ENCODE results near the gene ADRB1. TPM values are rescaled to one million over a fixed set of nuclear protein-coding genes. Genes with fewer than 3 reads are reported as not detected.

The ADRB1 gene
- total RNA-seq, 4 donors from 2014 or later = 0.13 to 0.66 (median 0.18) TPM; not detected in 1

- Histone ChIP-seq H3K36me3 (no peaks in the 10 kb centered on the region), H3K27me3 (no peaks in the 10 kb centered on the region), H3K4me1 (no peaks in the 10 kb centered on the region), H3K4me3 (no peak overlapping the region), H3K27ac (no peak overlapping the region), H3K9me3 (no peaks in the 10 kb centered on the region)
- ATAC-seq (no peak), DNase-seq (no peak)
- TF ChIP-seq, protein P1, sequence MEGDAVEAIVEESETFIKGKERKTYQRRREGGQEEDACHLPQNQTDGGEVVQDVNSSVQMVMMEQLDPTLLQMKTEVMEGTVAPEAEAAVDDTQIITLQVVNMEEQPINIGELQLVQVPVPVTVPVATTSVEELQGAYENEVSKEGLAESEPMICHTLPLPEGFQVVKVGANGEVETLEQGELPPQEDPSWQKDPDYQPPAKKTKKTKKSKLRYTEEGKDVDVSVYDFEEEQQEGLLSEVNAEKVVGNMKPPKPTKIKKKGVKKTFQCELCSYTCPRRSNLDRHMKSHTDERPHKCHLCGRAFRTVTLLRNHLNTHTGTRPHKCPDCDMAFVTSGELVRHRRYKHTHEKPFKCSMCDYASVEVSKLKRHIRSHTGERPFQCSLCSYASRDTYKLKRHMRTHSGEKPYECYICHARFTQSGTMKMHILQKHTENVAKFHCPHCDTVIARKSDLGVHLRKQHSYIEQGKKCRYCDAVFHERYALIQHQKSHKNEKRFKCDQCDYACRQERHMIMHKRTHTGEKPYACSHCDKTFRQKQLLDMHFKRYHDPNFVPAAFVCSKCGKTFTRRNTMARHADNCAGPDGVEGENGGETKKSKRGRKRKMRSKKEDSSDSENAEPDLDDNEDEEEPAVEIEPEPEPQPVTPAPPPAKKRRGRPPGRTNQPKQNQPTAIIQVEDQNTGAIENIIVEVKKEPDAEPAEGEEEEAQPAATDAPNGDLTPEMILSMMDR (IDR thresholded peaks at IDR 0.05 in 4 of 5, conservative IDR thresholded peaks at IDR 0.05 in 1 of 5) = no peak
- TF ChIP-seq POLR2A (IDR thresholded peaks at IDR 0.05) = no peak
- in situ Hi-C loops (cut with MboI; ENCODE audit: low sequenced_read_pairs in 4 of 4) = no loop called here
- intact Hi-C loops (cut with DNase I; ENCODE audit: low total_unique reads) = no loop called here
Observed at GRCh38 chr10:114010316-114010715, 33.4 kb upstream of the ADRB1 start.

DNA sequence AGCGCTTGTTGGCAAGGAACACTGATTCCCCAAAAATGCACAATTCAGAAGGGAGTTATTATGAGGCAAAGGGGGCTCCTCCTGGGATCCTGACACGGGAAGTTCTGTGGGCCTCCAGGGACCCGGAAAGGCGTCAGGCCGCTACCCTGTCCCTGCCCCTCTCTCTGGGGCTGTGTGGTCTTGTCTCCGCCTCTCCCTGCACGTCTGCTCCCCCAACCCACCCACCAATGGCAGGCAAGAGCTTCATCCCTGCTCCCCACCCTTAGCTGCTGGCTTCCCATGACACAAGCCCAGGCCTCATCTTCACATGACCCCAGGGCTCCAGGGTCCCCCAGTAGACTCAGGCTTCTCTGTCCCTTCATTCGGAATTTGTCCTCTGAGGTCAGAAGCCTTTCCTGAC lies 31.0 kb upstream of the ADRB1 start:
- Histone ChIP-seq H3K27me3 (no peaks in the 10 kb centered on the region), H3K9me3 (no peaks in the 10 kb centered on the region), H3K4me3 (no peak overlapping the region), H3K4me1 (no peaks in the 10 kb centered on the region), H3K36me3 (no peaks in the 10 kb centered on the region), H3K27ac (no peak overlapping the region)
- ATAC-seq (no peak), DNase-seq (no peak)
- no peak for TF ChIP-seq POLR2A (IDR thresholded peaks at IDR 0.05)
- TF ChIP-seq, protein P1 (IDR thresholded peaks at IDR 0.05 in 4 of 5, conservative IDR thresholded peaks at IDR 0.05 in 1 of 5) = no peak
- intact Hi-C loops (cut with DNase I; ENCODE audit: low total_unique reads) (no loop called here), in situ Hi-C loops (cut with MboI; ENCODE audit: low sequenced_read_pairs in 4 of 4) (no loop called here)

- H3K36me3 ChIP-seq = no peaks in the 10 kb centered on the region
- in situ Hi-C loops (cut with MboI; ENCODE audit: low sequenced_read_pairs in 4 of 4) = no loop called here
- intact Hi-C loops (cut with DNase I; ENCODE audit: low total_unique reads) = no loop called here
- no peak for DNase-seq
- no peaks in the 10 kb centered on the region for H3K9me3 ChIP-seq
- H3K27ac ChIP-seq = no peak overlapping the region
- H3K4me3 ChIP-seq = no peak overlapping the region
- no peaks in the 10 kb centered on the region for H3K4me1 ChIP-seq
- no peak for ATAC-seq
- no peaks in the 10 kb centered on the region for H3K27me3 ChIP-seq
- TF ChIP-seq, protein P1 (IDR thresholded peaks at IDR 0.05 in 4 of 5, conservative IDR thresholded peaks at IDR 0.05 in 1 of 5) = no peak
Observed at GRCh38 chr10:114015708-114016107, 28.0 kb upstream of the ADRB1 start.

- Histone ChIP-seq H3K4me3 (no peak overlapping the region), H3K9me3 (no peaks in the 10 kb centered on the region), H3K27me3 (no peaks in the 10 kb centered on the region), H3K36me3 (no peaks in the 10 kb centered on the region), H3K27ac (no peak overlapping the region), H3K4me1 (peaks cover 3 to 6% of the 10 kb centered on the region in 2 donors)
- intact Hi-C loops (cut with DNase I; ENCODE audit: low total_unique reads) (no loop called here), in situ Hi-C loops (cut with MboI; ENCODE audit: low sequenced_read_pairs in 4 of 4) (no loop called here)
- TF ChIP-seq, protein P1 (IDR thresholded peaks at IDR 0.05 in 4 of 5, conservative IDR thresholded peaks at IDR 0.05 in 1 of 5) = no peak
- no peak for TF ChIP-seq POLR2A (IDR thresholded peaks at IDR 0.05)
- ATAC-seq (no peak), DNase-seq (no peak)
Observed at GRCh38 chr10:114017271-114017670, 26.4 kb upstream of the ADRB1 start.

DNA sequence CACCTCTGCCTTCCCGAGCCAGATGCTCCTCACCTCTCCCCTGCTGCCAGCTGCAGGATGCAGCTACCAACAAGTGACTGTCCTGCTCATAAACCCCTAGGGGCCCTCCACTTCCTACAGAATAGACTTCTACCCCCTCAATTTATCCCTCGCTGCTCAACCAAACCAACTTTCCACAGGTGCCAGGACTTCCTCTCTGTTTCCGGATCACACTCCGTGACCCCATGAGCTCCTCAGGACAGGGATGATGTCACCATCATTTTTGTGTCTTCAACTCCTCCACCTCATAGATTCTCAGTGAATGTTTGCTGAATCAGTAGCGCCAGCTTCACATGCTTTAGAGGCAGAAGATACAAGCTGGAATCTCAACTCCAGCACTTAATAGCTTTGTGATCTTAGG lies 25.8 kb upstream of the ADRB1 start:
- intact Hi-C loops (cut with DNase I; ENCODE audit: low total_unique reads) (no loop called here), in situ Hi-C loops (cut with MboI; ENCODE audit: low sequenced_read_pairs in 4 of 4) (no loop called here)
- Histone ChIP-seq H3K4me1 (peaks cover 5 to 11% of the 10 kb centered on the region in 2 donors), H3K9me3 (no peaks in the 10 kb centered on the region), H3K4me3 (no peak overlapping the region), H3K36me3 (no peaks in the 10 kb centered on the region), H3K27me3 (no peaks in the 10 kb centered on the region), H3K27ac (no peak overlapping the region)
- no peak for ATAC-seq
- no peak for DNase-seq
- TF ChIP-seq, protein P1 (IDR thresholded peaks at IDR 0.05 in 4 of 5, conservative IDR thresholded peaks at IDR 0.05 in 1 of 5) = no peak
- TF ChIP-seq POLR2A (IDR thresholded peaks at IDR 0.05) = no peak

Measured in gastrocnemius medialis (tissue), 4 donors.